GM18505 (cell line): ENCODE measurements around the gene VPS37D.
"Not testable (repeated sequence)": the region's sequence is repeated elsewhere in the genome, so short reads cannot be mapped to it uniquely, and the experiment has no call there.

ENCODE experiments used
- ATAC-seq: cut with Tn5 transposase; IDR thresholded peaks from one replicate; pipeline ENCODE4 v1.9.1; 2021; ENCODE audit not compliant: unreplicated experiment
- POLR2A ChIP-seq: IDR thresholded peaks from 4 replicates; pipeline ENCODE4 v1.6.1; 2011; ENCODE audit warnings: borderline replicate concordance; ENCODE audit not compliant: insufficient read depth, insufficient read length; ENCODE audit errors: extremely low read depth

VPS37D gene

GRCh38 chr7:73712773-73713172 is 45.1 kb downstream of the VPS37D start:
- no peak for TF ChIP-seq POLR2A
- no peak for ATAC-seq

GRCh38 chr7:73713319-73713718 is 45.7 kb downstream of the VPS37D start:
- not testable (repeated sequence) for ATAC-seq

GRCh38 chr7:73715648-73716317 is 48.2 kb downstream of the VPS37D start:
- no peak for ATAC-seq
- no peak for TF ChIP-seq POLR2A

- ATAC-seq, result no peak
These were observed 48.8 kb downstream of the VPS37D start for GRCh38 chr7:73716318-73716890.

GRCh38 chr7:73717025-73717807 is 49.6 kb downstream of the VPS37D start:
- no peak for TF ChIP-seq POLR2A
- no peak for ATAC-seq

More at GRCh38 chr7:73716318-73716890, 48.8 kb downstream of the VPS37D start:
- no peak for TF ChIP-seq POLR2A

GRCh38 chr7:73717991-73718405 is 50.4 kb downstream of the VPS37D start:
- no peak for ATAC-seq
- no peak for TF ChIP-seq POLR2A

- no peak for TF ChIP-seq POLR2A
- ATAC-seq, result no peak
These were observed 50.8 kb downstream of the VPS37D start for GRCh38 chr7:73718438-73718881.

- ATAC-seq, result peak; percentile 67
- TF ChIP-seq POLR2A, result peak; percentile 47
These were observed 51.5 kb downstream of the VPS37D start, which contains the start of gene STX1A for GRCh38 chr7:73718905-73719805. STX1A (minus strand) TSS chr7:73719669; CDS start chr7:73719631, 38 bp downstream.

- peak; percentile 4 for ATAC-seq
- no peak for TF ChIP-seq POLR2A
These were observed 52.2 kb downstream of the VPS37D start for GRCh38 chr7:73719806-73720169.

GRCh38 chr7:73720443-73720842 is 52.8 kb downstream of the VPS37D start:
- ATAC-seq, result not testable (repeated sequence)

- no peak for TF ChIP-seq POLR2A
- no peak for ATAC-seq
These were observed 53.8 kb downstream of the VPS37D start for GRCh38 chr7:73721377-73721817.
